ENCODE results near the gene RPS19. TPM values are rescaled to one million over a fixed set of nuclear protein-coding genes. Genes with fewer than 3 reads are reported as not detected.

The RPS19 gene
- total RNA-seq, 1 experiment from 2014 or later: 3,297 TPM

- BruUV-seq (replicated peaks): no TSS peak
- intact Hi-C loops (cut with micrococcal nuclease; ENCODE audit: unreplicated experiment): no loop called here
- peaks cover 7% of the 10 kb centered on the region for H3K27me3 Mint-ChIP-seq (ENCODE audit: insufficient read depth, unreplicated experiment)
- H3K9me3 ChIP-seq: no peaks in the 10 kb centered on the region
- DNase-seq: no peak
- CTCF ChIA-PET: interaction anchor here (0.6 kb wide), 2 partner anchors 48 to 61 kb away, joined by 4 to 5 read pairs; no protein-coding TSS in a partner anchor
- no peaks in the 10 kb centered on the region for H3K27me3 ChIP-seq (replicated peaks; ENCODE audit: control insufficient read depth, insufficient read depth, low read length)
- no peaks in the 10 kb centered on the region for H3K36me3 Mint-ChIP-seq (ENCODE audit: insufficient read depth, unreplicated experiment)
- H3K36me3 ChIP-seq (ENCODE audit: control insufficient read depth, insufficient read depth, low read length): no peaks in the 10 kb centered on the region
- H3K4me3 ChIP-seq (ENCODE audit: low read depth, low read length): no peak overlapping the region
- no peaks in the 10 kb centered on the region for H3K9me3 Mint-ChIP-seq (ENCODE audit: unreplicated experiment)
- POLR2A ChIA-PET: no interaction called here
- H3K4me1 ChIP-seq: no peaks in the 10 kb centered on the region
- TF ChIP-seq, protein P1, sequence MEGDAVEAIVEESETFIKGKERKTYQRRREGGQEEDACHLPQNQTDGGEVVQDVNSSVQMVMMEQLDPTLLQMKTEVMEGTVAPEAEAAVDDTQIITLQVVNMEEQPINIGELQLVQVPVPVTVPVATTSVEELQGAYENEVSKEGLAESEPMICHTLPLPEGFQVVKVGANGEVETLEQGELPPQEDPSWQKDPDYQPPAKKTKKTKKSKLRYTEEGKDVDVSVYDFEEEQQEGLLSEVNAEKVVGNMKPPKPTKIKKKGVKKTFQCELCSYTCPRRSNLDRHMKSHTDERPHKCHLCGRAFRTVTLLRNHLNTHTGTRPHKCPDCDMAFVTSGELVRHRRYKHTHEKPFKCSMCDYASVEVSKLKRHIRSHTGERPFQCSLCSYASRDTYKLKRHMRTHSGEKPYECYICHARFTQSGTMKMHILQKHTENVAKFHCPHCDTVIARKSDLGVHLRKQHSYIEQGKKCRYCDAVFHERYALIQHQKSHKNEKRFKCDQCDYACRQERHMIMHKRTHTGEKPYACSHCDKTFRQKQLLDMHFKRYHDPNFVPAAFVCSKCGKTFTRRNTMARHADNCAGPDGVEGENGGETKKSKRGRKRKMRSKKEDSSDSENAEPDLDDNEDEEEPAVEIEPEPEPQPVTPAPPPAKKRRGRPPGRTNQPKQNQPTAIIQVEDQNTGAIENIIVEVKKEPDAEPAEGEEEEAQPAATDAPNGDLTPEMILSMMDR (IDR thresholded peaks at IDR 0.05; ENCODE audit: insufficient read depth in 1 of 2, low read depth in 1 of 2, low read length in 1 of 2, severe bottlenecking in 1 of 2, unreplicated experiment in 1 of 2): no peak
- no peak overlapping the region for H3K27ac Mint-ChIP-seq (ENCODE audit: unreplicated experiment)
- no peaks in the 10 kb centered on the region for H3K4me1 Mint-ChIP-seq (ENCODE audit: low read depth, unreplicated experiment)
- H3K4me3 Mint-ChIP-seq (ENCODE audit: unreplicated experiment): no peak overlapping the region
These were observed 48.1 kb upstream of the RPS19 start for GRCh38 chr19:41811981-41812380.

DNA sequence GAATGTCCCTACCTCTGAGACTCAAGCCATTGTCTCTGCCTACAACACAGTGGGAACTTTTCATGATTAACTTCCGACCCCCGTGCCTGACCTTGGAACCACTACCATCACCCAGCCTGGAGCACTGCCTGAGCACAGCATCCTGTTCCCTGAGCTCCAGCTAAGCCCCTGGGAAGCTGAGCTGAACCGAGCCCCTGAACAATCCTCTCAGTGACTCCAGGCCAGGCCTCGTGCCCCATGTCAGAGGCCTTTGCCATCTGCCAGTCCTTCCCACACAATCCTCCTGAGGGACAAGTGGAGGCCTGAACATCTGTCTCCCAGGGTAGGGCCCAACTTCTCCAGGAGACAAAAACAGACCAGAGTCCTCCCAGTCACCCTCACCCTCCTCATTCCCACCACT is 46.1 kb upstream of the RPS19 start:
- CTCF ChIA-PET: interaction anchor here (0.5 to 1.5 kb wide), 2 partner anchors 107 to 452 kb away, joined by 6 read pairs; no protein-coding TSS in a partner anchor
- TF ChIP-seq, protein P1 (IDR thresholded peaks at IDR 0.05; ENCODE audit: insufficient read depth in 1 of 2, low read depth in 1 of 2, low read length in 1 of 2, severe bottlenecking in 1 of 2, unreplicated experiment in 1 of 2): no peak
- Mint-ChIP-seq H3K27me3 (ENCODE audit: insufficient read depth, unreplicated experiment) (peaks cover 13% of the 10 kb centered on the region), H3K27ac (ENCODE audit: unreplicated experiment) (no peak overlapping the region), H3K36me3 (ENCODE audit: insufficient read depth, unreplicated experiment) (no peaks in the 10 kb centered on the region), H3K4me1 (ENCODE audit: low read depth, unreplicated experiment) (no peaks in the 10 kb centered on the region), H3K4me3 (ENCODE audit: unreplicated experiment) (no peak overlapping the region), H3K9me3 (ENCODE audit: unreplicated experiment) (no peaks in the 10 kb centered on the region)
- Histone ChIP-seq H3K27me3 (replicated peaks; ENCODE audit: control insufficient read depth, insufficient read depth, low read length) (no peaks in the 10 kb centered on the region), H3K36me3 (ENCODE audit: control insufficient read depth, insufficient read depth, low read length) (no peaks in the 10 kb centered on the region), H3K4me1 (no peaks in the 10 kb centered on the region), H3K9me3 (no peaks in the 10 kb centered on the region), H3K4me3 (ENCODE audit: low read depth, low read length) (no peak overlapping the region)
- DNase-seq: no peak
- POLR2A ChIA-PET: no interaction called here
- BruUV-seq (replicated peaks): no TSS peak
- intact Hi-C loops (cut with micrococcal nuclease; ENCODE audit: unreplicated experiment): no loop called here

- no TSS peak for BruUV-seq (replicated peaks)
These were observed 44.8 kb upstream of the RPS19 start for GRCh38 chr19:41815301-41815700.

More at GRCh38 chr19:41815301-41815700, 44.8 kb upstream of the RPS19 start:
- H3K4me3 ChIP-seq (ENCODE audit: low read depth, low read length): no peak overlapping the region
- H3K4me1 ChIP-seq: no peaks in the 10 kb centered on the region
- H3K27me3 ChIP-seq (replicated peaks; ENCODE audit: control insufficient read depth, insufficient read depth, low read length): no peaks in the 10 kb centered on the region
- Mint-ChIP-seq H3K4me1 (ENCODE audit: low read depth, unreplicated experiment) (no peaks in the 10 kb centered on the region), H3K27ac (ENCODE audit: unreplicated experiment) (no peak overlapping the region), H3K4me3 (ENCODE audit: unreplicated experiment) (no peak overlapping the region), H3K27me3 (ENCODE audit: insufficient read depth, unreplicated experiment) (peaks cover 13% of the 10 kb centered on the region), H3K9me3 (ENCODE audit: unreplicated experiment) (no peaks in the 10 kb centered on the region), H3K36me3 (ENCODE audit: insufficient read depth, unreplicated experiment) (no peaks in the 10 kb centered on the region)
- DNase-seq: no peak
- TF ChIP-seq, protein P1 (IDR thresholded peaks at IDR 0.05; ENCODE audit: insufficient read depth in 1 of 2, low read depth in 1 of 2, low read length in 1 of 2, severe bottlenecking in 1 of 2, unreplicated experiment in 1 of 2): no peak
- no peaks in the 10 kb centered on the region for H3K9me3 ChIP-seq
- no peaks in the 10 kb centered on the region for H3K36me3 ChIP-seq (ENCODE audit: control insufficient read depth, insufficient read depth, low read length)
- intact Hi-C loops (cut with micrococcal nuclease; ENCODE audit: unreplicated experiment): no loop called here
- POLR2A ChIA-PET: no interaction called here
- CTCF ChIA-PET: no interaction called here

Measured in Caco-2 (cell line).